OCI-LY3 (cell line): ENCODE data around the gene TRAF6.

Experiments
- H2AFZ ChIP-seq: fragments of 200-600, 300-600 bp; shearing (Covaris generic); 2 replicates; pipeline ENCODE4 v1.6.0; 2014; ENCODE audit warnings: antibody characterized with exemption, low read depth, low read length
- H3K27ac ChIP-seq: fragments of 200-600, 300-600 bp; sonication (generic); 2 replicates; pipeline ENCODE4 v1.5.1; 2014; ENCODE audit warnings: mild to moderate bottlenecking, low read length, moderate library complexity, mixed read lengths
- H3K27me3 ChIP-seq: fragments of 200-600, 300-600 bp; sonication (generic); 2 replicates; pipeline ENCODE4 v1.6.1; 2014; ENCODE audit warnings: low read depth, low read length, mixed read lengths
- H3K36me3 ChIP-seq: fragments of 200-600, 300-600 bp; sonication (generic); replicated peaks from 2 replicates; pipeline ENCODE3; 2014; ENCODE audit warnings: low read depth, low read length, mixed read lengths
- H3K4me1 ChIP-seq: fragments of 300-600, 200-600 bp; sonication (generic); 2 replicates; pipeline ENCODE4 v1.6.1; 2014; ENCODE audit warnings: low read length, mixed read lengths
- H3K4me2 ChIP-seq: fragments of 200-600, 300-600 bp; sonication (generic); 2 replicates; pipeline ENCODE4 v1.6.1; 2014; ENCODE audit warnings: low read length, mixed read lengths
- H3K4me3 ChIP-seq: fragments of 300-600, 200-600 bp; sonication (generic); 2 replicates; pipeline ENCODE4 v1.5.1; 2014; ENCODE audit warnings: antibody characterized with exemption, mild to moderate bottlenecking, low read length, moderate library complexity
- H3K79me2 ChIP-seq: fragments of 300-600, 200-600 bp; shearing (Covaris generic); 2 replicates; pipeline ENCODE4 v1.6.1; 2014; ENCODE audit warnings: mild to moderate bottlenecking, low read length, mixed read lengths
- H3K9ac ChIP-seq: fragments of 300-600, 200-600 bp; shearing (Covaris generic); 2 replicates; pipeline ENCODE4 v1.6.0; 2014; ENCODE audit warnings: mild to moderate bottlenecking, low read length, moderate library complexity
- H3K9me3 ChIP-seq: fragments of 200-600, 300-600 bp; shearing (Covaris generic); 2 replicates; pipeline ENCODE4 v1.6.1; 2014; ENCODE audit warnings: low read length, mixed read lengths; ENCODE audit not compliant: insufficient read depth
- H4K20me1 ChIP-seq: fragments of 200-600, 300-600 bp; sonication (generic); 2 replicates; pipeline ENCODE4 v1.6.1; 2016; ENCODE audit warnings: low read length, mixed read lengths; ENCODE audit not compliant: insufficient read depth
- CTCF ChIP-seq: fragments of 200-600, 300-600 bp; sonication (generic); IDR thresholded peaks from 2 replicates; pipeline ENCODE4 v1.5.1; 2014; ENCODE audit warnings: antibody characterized with exemption, low read length, low read depth
- EZH2phosphoT487 ChIP-seq: fragments of 200-600 bp; shearing (Covaris generic); IDR thresholded peaks from 2 replicates; pipeline ENCODE4 v1.6.1; 2018; ENCODE audit warnings: antibody characterized with exemption, mixed run types, low read depth

Gene TRAF6

GRCh38 chr11:36441610-36442208 is 68.4 kb downstream of the TRAF6 start:
- Histone ChIP-seq H3K4me2 (peak overlapping the region; percentile 34), H3K79me2 (no peaks in the 10 kb centered on the region), H3K9me3 (peaks cover 11% of the 10 kb centered on the region; the same call in 1 of the 2 replicates), H3K4me1 (peaks cover 17% of the 10 kb centered on the region), H3K4me3 (no peak overlapping the region), H3K9ac (no peak overlapping the region), H3K27me3 (peaks cover 15% of the 10 kb centered on the region), H4K20me1 (no peaks in the 10 kb centered on the region), H2AFZ (no peak overlapping the region), H3K27ac (no peak overlapping the region), H3K36me3 (peaks cover 5% of the 10 kb centered on the region)
- no peak for TF ChIP-seq EZH2phosphoT487
- TF ChIP-seq CTCF, result no peak

- H3K27ac ChIP-seq, result no peak overlapping the region
- peaks cover 11% of the 10 kb centered on the region; the same call in 1 of the 2 replicates for H3K9me3 ChIP-seq
- no peak overlapping the region for H3K9ac ChIP-seq
- H3K36me3 ChIP-seq, result peaks cover 5% of the 10 kb centered on the region
- peaks cover 34% of the 10 kb centered on the region for H3K4me1 ChIP-seq
- no peak overlapping the region for H3K4me3 ChIP-seq
- no peak overlapping the region for H2AFZ ChIP-seq
- H3K27me3 ChIP-seq, result peaks cover 5% of the 10 kb centered on the region; the same call in 1 of the 2 replicates
- no peak for TF ChIP-seq EZH2phosphoT487
- TF ChIP-seq CTCF, result no peak
- no peaks in the 10 kb centered on the region for H4K20me1 ChIP-seq
- no peak overlapping the region for H3K4me2 ChIP-seq
- no peaks in the 10 kb centered on the region for H3K79me2 ChIP-seq
Observed at GRCh38 chr11:36438126-36438525, 71.9 kb downstream of the TRAF6 start.

GRCh38 chr11:36437413-36437812 is 72.7 kb downstream of the TRAF6 start:
- H3K79me2 ChIP-seq, result no peaks in the 10 kb centered on the region
- TF ChIP-seq EZH2phosphoT487, result no peak
- TF ChIP-seq CTCF, result no peak
- no peak overlapping the region for H2AFZ ChIP-seq
- H3K4me2 ChIP-seq, result no peak overlapping the region
- peaks cover 34% of the 10 kb centered on the region for H3K4me1 ChIP-seq
- peaks cover 11% of the 10 kb centered on the region; the same call in 1 of the 2 replicates for H3K27me3 ChIP-seq
- no peaks in the 10 kb centered on the region for H4K20me1 ChIP-seq
- no peak overlapping the region for H3K4me3 ChIP-seq
- no peak overlapping the region for H3K9ac ChIP-seq
- no peak overlapping the region for H3K27ac ChIP-seq
- peaks cover 5% of the 10 kb centered on the region for H3K36me3 ChIP-seq
- H3K9me3 ChIP-seq, result peaks cover 11% of the 10 kb centered on the region; the same call in 1 of the 2 replicates
